B cell (primary cell): ENCODE data around the gene SASH1. TPM values are rescaled to one million over a fixed set of nuclear protein-coding genes. Genes with fewer than 3 reads are reported as not detected.

Experiments used
- ATAC-seq: fragments of 200-7000 bp; cut with Tn5 transposase; one replicate; pipeline ENCODE4 v1.10.0; 2021; ENCODE audit warnings: low read depth, mild to moderate bottlenecking, moderate number of reproducible peaks, moderate library complexity
- CTCF ChIA-PET: fragments of 350-600 bp; sonication (Branson Sonifier 250); formaldehyde crosslinking; loops from one replicate; lab custom pipeline; 2021; ENCODE audit warnings: antibody characterized with exemption, inconsistent platforms; lab: Charles Lee
- POLR2A ChIA-PET: fragments of 350-600 bp; sonication (Branson Sonifier 250); formaldehyde crosslinking; loops from one replicate; lab custom pipeline; 2021; ENCODE audit warnings: antibody characterized with exemption; lab: Charles Lee
- DNase-seq: peaks from one replicate; pipeline ENCODE4 v3.0.0; 2013
- H2AFZ ChIP-seq: 2 replicates; pipeline ENCODE4 v1.6.1; 2012; ENCODE audit warnings: mild to moderate bottlenecking, low read depth, low read length; ENCODE audit not compliant: insufficient read depth, poor library complexity, severe bottlenecking
- H3K27ac ChIP-seq, 2 donors: 1 replicate in 1 of 2; 2 replicates in 1 of 2; pipeline ENCODE4 v1.5.1; 2012 to 2013; ENCODE audit warnings: low read length in 2 of 2, mild to moderate bottlenecking in 2 of 2, moderate library complexity in 1 of 2
- H3K27me3 ChIP-seq, 4 experiments: fragments of 200-600 bp in 1 of 4; sonication (generic) in 1 of 4; replicated peaks in 1 of 4; 1 replicate in 2 of 4; 2 replicates in 2 of 4; pipeline versions ENCODE4 v1.6.1 to v1.7.0; 2013 to 2016; ENCODE audit warnings: low read length in 3 of 4, mild to moderate bottlenecking in 2 of 4, mixed read lengths in 1 of 4, moderate library complexity in 1 of 4; ENCODE audit not compliant: insufficient read depth in 4 of 4, control insufficient read depth in 3 of 4; ENCODE audit errors: control extremely low read depth in 1 of 4
- H3K36me3 ChIP-seq, 2 experiments: replicated peaks in 1 of 2; 1 replicate in 1 of 2; 2 replicates in 1 of 2; pipeline versions ENCODE4 v1.6.1 to v1.7.1; 2013; ENCODE audit warnings: low read length in 1 of 2; ENCODE audit not compliant: insufficient read depth in 2 of 2, control insufficient read depth in 1 of 2; ENCODE audit errors: control extremely low read depth in 1 of 2, extremely low read depth in 1 of 2
- H3K4me1 ChIP-seq, 2 donors: fragments of 200-600 bp in 1 of 2; sonication (generic) in 1 of 2; 1 replicate in 1 of 2; 2 replicates in 1 of 2; pipeline versions ENCODE4 v1.5.1 to v1.6.1; 2013 to 2017; ENCODE audit warnings: low read length in 2 of 2; ENCODE audit not compliant: control insufficient read depth in 2 of 2, insufficient read depth in 2 of 2
- H3K4me2 ChIP-seq: replicated peaks from 2 replicates; pipeline ENCODE3; 2012; ENCODE audit warnings: mild to moderate bottlenecking, low read depth, low read length; ENCODE audit not compliant: poor library complexity, severe bottlenecking
- H3K4me3 ChIP-seq, 5 experiments: fragments of 200-600 bp in 1 of 5; sonication (generic) in 1 of 5; 1 replicate in 3 of 5; 2 replicates in 2 of 5; pipeline versions ENCODE4 v1.5.1 to v1.7.0; 2011 to 2016; ENCODE audit warnings: low read length in 4 of 5, mild to moderate bottlenecking in 4 of 5, low read depth in 2 of 5, control low read depth in 1 of 5, moderate library complexity in 1 of 5; ENCODE audit not compliant: insufficient read depth in 1 of 5; ENCODE audit errors: control extremely low read depth in 1 of 5, extremely low read depth in 1 of 5
- H3K79me2 ChIP-seq: fragments of 200-600 bp; sonication (generic); one replicate; pipeline ENCODE4 v1.6.0; 2016; ENCODE audit warnings: low read length; ENCODE audit not compliant: control insufficient read depth, insufficient read depth
- H3K9ac ChIP-seq: fragments of 200-600 bp; sonication (generic); 2 replicates; pipeline ENCODE4 v1.6.1; 2017; ENCODE audit warnings: mild to moderate bottlenecking, low read length, moderate library complexity
- H3K9me3 ChIP-seq, 3 donors: one replicate each; pipeline versions ENCODE4 v1.6.1 to v1.7.1; 2013; ENCODE audit warnings: low read length in 2 of 3; ENCODE audit not compliant: control insufficient read depth in 2 of 3, insufficient read depth in 1 of 3; ENCODE audit errors: control extremely low read depth in 1 of 3
- H4K20me1 ChIP-seq: 2 replicates; pipeline ENCODE4 v1.6.0; 2012; ENCODE audit warnings: mild to moderate bottlenecking, low read length; ENCODE audit not compliant: insufficient read depth, control insufficient read depth, poor library complexity, severe bottlenecking
- H3K27ac Mint-ChIP-seq: one replicate; pipeline ENCODE4 v1.8.0; 2021; ENCODE audit warnings: mixed read lengths
- H3K27me3 Mint-ChIP-seq: one replicate; pipeline ENCODE4 v1.8.0; 2021; ENCODE audit warnings: mixed read lengths
- H3K4me1 Mint-ChIP-seq: one replicate; pipeline ENCODE4 v1.8.0; 2021; ENCODE audit warnings: mixed read lengths
- H3K4me3 Mint-ChIP-seq: one replicate; pipeline ENCODE4 v1.8.0; 2021; ENCODE audit warnings: mixed read lengths
- H3K9me3 Mint-ChIP-seq: one replicate; pipeline ENCODE4 v1.8.0; 2022; ENCODE audit warnings: mixed read lengths; ENCODE audit not compliant: insufficient read depth
- EZH2 ChIP-seq: IDR thresholded peaks from 2 replicates; pipeline ENCODE4 v1.6.1; 2012; ENCODE audit warnings: borderline replicate concordance, low read depth, mild to moderate bottlenecking, moderate library complexity, low read length; ENCODE audit not compliant: insufficient read depth, poor library complexity, severe bottlenecking
- WGBS: methylation state at CpG from one replicate; pipeline ENCODE4 v1.1.5; 2013; ENCODE audit warnings: missing lambda C conversion rate; ENCODE audit not compliant: insufficient coverage; 5-methylcytosine and 5-hydroxymethylcytosine counted together
- intact Hi-C: fragments of 100-400 bp; cut with micrococcal nuclease; formaldehyde crosslinking; loops from one replicate; pipeline ENCODE4 v1.10.0; 2022
- polyA plus RNA-seq: library from polyadenylated mRNA; depleted of rRNA; stranded (reverse); fragments of >200 nt; gene quantifications from 2 replicates; pipeline ENCODE4 v1.2.3, GENCODE V29; 2012
- total RNA-seq, 2 donors: library from RNA; stranded (reverse); fragments of 120-200 nt in 1 of 2; gene quantifications; 1 replicate in 1 of 2; 2 replicates in 1 of 2; pipeline versions ENCODE4 v1.2.3 to v1.2.4, GENCODE V29; 2013 to 2022
- TF ChIP-seq, protein P1 (sequence below): fragments of 200-600 bp; IDR thresholded peaks from one replicate; pipeline ENCODE4 v1.8.0; 2022; ENCODE audit warnings: antibody characterized with exemption, mild to moderate bottlenecking

The SASH1 gene
- total and polyA plus RNA-seq, 2 donors (not counting 1 experiment from before 2014, with no cell fraction given): 0.01 to 0.07 TPM

DNA sequence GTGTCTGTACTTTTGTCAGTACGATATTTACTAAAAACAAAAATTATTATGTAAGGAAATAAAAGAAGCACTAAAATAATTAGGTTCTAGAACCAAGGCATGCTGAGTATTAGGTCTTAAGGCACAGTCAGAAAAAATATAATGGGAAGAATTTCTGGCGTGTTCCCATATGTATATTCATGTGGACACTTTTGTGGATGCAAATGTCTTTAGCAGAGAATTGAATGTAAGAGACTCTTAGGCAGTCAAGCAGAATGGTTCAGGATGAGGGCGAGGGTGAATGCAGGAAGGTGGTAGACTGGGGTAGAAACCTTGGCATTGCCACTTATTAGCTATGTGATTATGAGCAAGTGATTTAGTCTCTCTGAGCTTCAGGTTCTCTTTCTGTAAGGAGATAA lies 71.5 kb downstream of the SASH1 start:
- Histone ChIP-seq H3K79me2 (no peaks in the 10 kb centered on the region), H3K9ac (no peak overlapping the region), H3K4me3 (no peak overlapping the region), H2AFZ (no peak overlapping the region), H3K36me3 (no peaks in the 10 kb centered on the region), H4K20me1 (no peaks in the 10 kb centered on the region), H3K4me1 (no peaks in the 10 kb centered on the region), H3K27me3 (no peaks in the 10 kb centered on the region), H3K27ac (no peak overlapping the region), H3K4me2 (no peak overlapping the region), H3K9me3 (no peaks in the 10 kb centered on the region)
- intact Hi-C loops: no loop called here
- Mint-ChIP-seq H3K4me1 (no peaks in the 10 kb centered on the region), H3K9me3 (no peaks in the 10 kb centered on the region), H3K4me3 (no peak overlapping the region), H3K27me3 (peaks cover 24% of the 10 kb centered on the region), H3K27ac (no peak overlapping the region)
- DNase-seq (no peak), ATAC-seq (no peak)
- ChIA-PET CTCF (interaction anchor here (0.6 kb wide), 1 partner anchor 58 kb away, joined by 3 read pairs; no protein-coding TSS in a partner anchor), POLR2A (no interaction called here)
- 100% methylated on average over 1 of the region's 3 CpGs for WGBS
- no peak for TF ChIP-seq EZH2
- TF ChIP-seq, protein P1, sequence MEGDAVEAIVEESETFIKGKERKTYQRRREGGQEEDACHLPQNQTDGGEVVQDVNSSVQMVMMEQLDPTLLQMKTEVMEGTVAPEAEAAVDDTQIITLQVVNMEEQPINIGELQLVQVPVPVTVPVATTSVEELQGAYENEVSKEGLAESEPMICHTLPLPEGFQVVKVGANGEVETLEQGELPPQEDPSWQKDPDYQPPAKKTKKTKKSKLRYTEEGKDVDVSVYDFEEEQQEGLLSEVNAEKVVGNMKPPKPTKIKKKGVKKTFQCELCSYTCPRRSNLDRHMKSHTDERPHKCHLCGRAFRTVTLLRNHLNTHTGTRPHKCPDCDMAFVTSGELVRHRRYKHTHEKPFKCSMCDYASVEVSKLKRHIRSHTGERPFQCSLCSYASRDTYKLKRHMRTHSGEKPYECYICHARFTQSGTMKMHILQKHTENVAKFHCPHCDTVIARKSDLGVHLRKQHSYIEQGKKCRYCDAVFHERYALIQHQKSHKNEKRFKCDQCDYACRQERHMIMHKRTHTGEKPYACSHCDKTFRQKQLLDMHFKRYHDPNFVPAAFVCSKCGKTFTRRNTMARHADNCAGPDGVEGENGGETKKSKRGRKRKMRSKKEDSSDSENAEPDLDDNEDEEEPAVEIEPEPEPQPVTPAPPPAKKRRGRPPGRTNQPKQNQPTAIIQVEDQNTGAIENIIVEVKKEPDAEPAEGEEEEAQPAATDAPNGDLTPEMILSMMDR: no peak

DNA sequence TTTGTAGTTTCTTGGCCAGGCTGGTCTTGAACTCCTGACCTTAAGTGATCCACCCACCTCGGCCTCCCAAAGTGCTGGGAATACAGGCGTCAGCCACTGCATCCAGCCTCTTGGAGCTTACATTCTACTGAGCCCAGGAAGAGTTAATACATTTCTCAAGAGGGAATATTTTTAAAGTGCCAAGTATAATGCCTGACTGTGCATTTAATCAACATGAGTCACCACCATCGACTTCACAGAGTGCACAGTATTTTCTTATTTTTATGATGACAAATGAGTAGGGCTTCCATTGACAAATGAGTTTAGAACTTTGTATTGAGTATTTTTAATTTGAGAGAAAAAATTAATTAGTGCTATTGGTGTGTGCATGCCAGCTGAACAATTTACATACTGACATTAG lies 72.2 kb downstream of the SASH1 start:
- Histone ChIP-seq H3K36me3 (no peaks in the 10 kb centered on the region), H3K9ac (no peak overlapping the region), H2AFZ (no peak overlapping the region), H4K20me1 (no peaks in the 10 kb centered on the region), H3K27ac (no peak overlapping the region), H3K9me3 (no peaks in the 10 kb centered on the region), H3K4me2 (no peak overlapping the region), H3K27me3 (no peaks in the 10 kb centered on the region), H3K79me2 (no peaks in the 10 kb centered on the region), H3K4me1 (no peaks in the 10 kb centered on the region), H3K4me3 (no peak overlapping the region)
- ChIA-PET POLR2A (no interaction called here), CTCF (no interaction called here)
- no peak for TF ChIP-seq EZH2
- TF ChIP-seq, protein P1: no peak
- Mint-ChIP-seq H3K27ac (no peak overlapping the region), H3K9me3 (no peaks in the 10 kb centered on the region), H3K4me3 (no peak overlapping the region), H3K27me3 (peaks cover 24% of the 10 kb centered on the region), H3K4me1 (no peaks in the 10 kb centered on the region)
- no peak for DNase-seq
- intact Hi-C loops: no loop called here
- ATAC-seq: no peak
- no CpG with 5 or more reads among the region's 3 CpGs for WGBS
